HG02943 (cell line): ENCODE measurements around the gene CPA1.

Experiments used
- ATAC-seq: cut with Tn5 transposase; IDR thresholded peaks from one replicate; pipeline ENCODE4 v1.9.1; 2021; ENCODE audit warnings: mild to moderate bottlenecking, low read depth, moderate library complexity; ENCODE audit not compliant: unreplicated experiment

The CPA1 gene

GRCh38 chr7:130379921-130380860 is at the start of gene CPA1:
CPA1 (plus strand) TSS chr7:130380494; CDS start chr7:130380521, 27 bp downstream.
- no peak for ATAC-seq

- ATAC-seq, result no peak
Observed at GRCh38 chr7:130332259-130333053, 47.8 kb upstream of the CPA1 start.

- no peak for ATAC-seq
Observed at GRCh38 chr7:130333832-130334231, 46.5 kb upstream of the CPA1 start.

- no peak for ATAC-seq
Observed at GRCh38 chr7:130334274-130334673, 46.0 kb upstream of the CPA1 start.

GRCh38 chr7:130337410-130337971 is 42.8 kb upstream of the CPA1 start:
- no peak for ATAC-seq

- no peak for ATAC-seq
Observed at GRCh38 chr7:130338233-130338632, 42.1 kb upstream of the CPA1 start.

GRCh38 chr7:130341882-130342281 is 38.4 kb upstream of the CPA1 start:
- ATAC-seq, result no peak

GRCh38 chr7:130342701-130343380 is 37.5 kb upstream of the CPA1 start:
- no peak for ATAC-seq

- ATAC-seq, result no peak
Observed at GRCh38 chr7:130344271-130344866, 35.9 kb upstream of the CPA1 start, which contains the start of gene CPA5. CPA5 (plus strand) TSS chr7:130344816; CDS start chr7:130346486, 1,670 bp downstream.

GRCh38 chr7:130345136-130345535 is 35.2 kb upstream of the CPA1 start:
- ATAC-seq, result no peak

GRCh38 chr7:130345725-130346124 is 34.6 kb upstream of the CPA1 start:
- no peak for ATAC-seq

- no peak for ATAC-seq
Observed at GRCh38 chr7:130346177-130346905, 34.0 kb upstream of the CPA1 start.

GRCh38 chr7:130346941-130347340 is 33.4 kb upstream of the CPA1 start:
- ATAC-seq, result no peak

GRCh38 chr7:130349911-130350782 is 30.1 kb upstream of the CPA1 start:
- ATAC-seq, result no peak

GRCh38 chr7:130350945-130351790 is 29.1 kb upstream of the CPA1 start:
- ATAC-seq, result no peak

GRCh38 chr7:130351791-130352090 is 28.6 kb upstream of the CPA1 start:
- ATAC-seq, result no peak

GRCh38 chr7:130352194-130353074 is 27.9 kb upstream of the CPA1 start:
- no peak for ATAC-seq
